ENCODE results near the gene ARSK. TPM values are rescaled to one million over a fixed set of nuclear protein-coding genes. Genes with fewer than 3 reads are reported as not detected.

Gene ARSK
- total and polyA plus RNA-seq, 10 of the 15 experiments (the other 5 are each of a cell fraction or from before 2014, with no cell fraction given) = 1.6 to 9.5 (median 5.8) TPM

DNA sequence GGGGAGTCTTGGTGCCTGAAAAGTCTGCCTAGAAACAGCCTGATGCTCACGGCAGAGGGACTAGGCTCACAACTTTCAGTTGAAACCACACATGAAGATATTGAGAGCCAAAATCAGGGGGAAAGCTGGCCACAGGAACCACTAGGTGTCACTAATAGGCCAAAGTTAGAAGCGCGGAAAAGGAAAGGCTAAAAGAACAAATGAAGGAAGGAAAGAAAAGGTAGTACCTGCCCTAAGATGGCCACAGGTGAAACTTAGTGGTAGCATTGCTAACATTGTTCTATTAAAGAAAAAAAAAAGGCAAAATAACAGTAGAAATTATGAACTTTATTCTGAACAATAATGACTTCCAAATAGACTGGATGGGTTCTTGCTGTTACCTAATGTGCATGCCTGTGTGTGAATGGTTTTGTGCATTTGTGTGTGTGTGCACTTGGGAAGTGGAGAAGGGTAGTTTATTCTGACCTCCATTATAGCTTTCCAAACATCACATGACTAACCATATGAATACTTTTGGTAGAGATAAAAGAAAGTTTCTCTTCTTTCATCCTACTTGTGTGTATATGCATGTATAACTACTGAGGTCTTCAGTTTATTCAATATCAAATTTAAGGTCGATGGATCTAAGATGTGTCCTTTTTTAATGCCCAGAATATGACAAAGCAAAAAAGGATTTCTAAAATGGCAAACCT is 89.6 kb downstream of the ARSK start (continued):
- TF ChIP-seq, protein P1, sequence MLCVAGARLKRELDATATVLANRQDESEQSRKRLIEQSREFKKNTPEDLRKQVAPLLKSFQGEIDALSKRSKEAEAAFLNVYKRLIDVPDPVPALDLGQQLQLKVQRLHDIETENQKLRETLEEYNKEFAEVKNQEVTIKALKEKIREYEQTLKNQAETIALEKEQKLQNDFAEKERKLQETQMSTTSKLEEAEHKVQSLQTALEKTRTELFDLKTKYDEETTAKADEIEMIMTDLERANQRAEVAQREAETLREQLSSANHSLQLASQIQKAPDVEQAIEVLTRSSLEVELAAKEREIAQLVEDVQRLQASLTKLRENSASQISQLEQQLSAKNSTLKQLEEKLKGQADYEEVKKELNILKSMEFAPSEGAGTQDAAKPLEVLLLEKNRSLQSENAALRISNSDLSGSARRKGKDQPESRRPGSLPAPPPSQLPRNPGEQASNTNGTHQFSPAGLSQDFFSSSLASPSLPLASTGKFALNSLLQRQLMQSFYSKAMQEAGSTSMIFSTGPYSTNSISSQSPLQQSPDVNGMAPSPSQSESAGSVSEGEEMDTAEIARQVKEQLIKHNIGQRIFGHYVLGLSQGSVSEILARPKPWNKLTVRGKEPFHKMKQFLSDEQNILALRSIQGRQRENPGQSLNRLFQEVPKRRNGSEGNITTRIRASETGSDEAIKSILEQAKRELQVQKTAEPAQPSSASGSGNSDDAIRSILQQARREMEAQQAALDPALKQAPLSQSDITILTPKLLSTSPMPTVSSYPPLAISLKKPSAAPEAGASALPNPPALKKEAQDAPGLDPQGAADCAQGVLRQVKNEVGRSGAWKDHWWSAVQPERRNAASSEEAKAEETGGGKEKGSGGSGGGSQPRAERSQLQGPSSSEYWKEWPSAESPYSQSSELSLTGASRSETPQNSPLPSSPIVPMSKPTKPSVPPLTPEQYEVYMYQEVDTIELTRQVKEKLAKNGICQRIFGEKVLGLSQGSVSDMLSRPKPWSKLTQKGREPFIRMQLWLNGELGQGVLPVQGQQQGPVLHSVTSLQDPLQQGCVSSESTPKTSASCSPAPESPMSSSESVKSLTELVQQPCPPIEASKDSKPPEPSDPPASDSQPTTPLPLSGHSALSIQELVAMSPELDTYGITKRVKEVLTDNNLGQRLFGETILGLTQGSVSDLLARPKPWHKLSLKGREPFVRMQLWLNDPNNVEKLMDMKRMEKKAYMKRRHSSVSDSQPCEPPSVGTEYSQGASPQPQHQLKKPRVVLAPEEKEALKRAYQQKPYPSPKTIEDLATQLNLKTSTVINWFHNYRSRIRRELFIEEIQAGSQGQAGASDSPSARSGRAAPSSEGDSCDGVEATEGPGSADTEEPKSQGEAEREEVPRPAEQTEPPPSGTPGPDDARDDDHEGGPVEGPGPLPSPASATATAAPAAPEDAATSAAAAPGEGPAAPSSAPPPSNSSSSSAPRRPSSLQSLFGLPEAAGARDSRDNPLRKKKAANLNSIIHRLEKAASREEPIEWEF (IDR thresholded peaks at IDR 0.05; ENCODE audit: insufficient replicate concordance, low read depth, low read length) = no peak
- TF ChIP-seq ZNF384 (IDR thresholded peaks at IDR 0.05; ENCODE audit: borderline replicate concordance, low read depth, low read length) (no peak), POU2F2 (IDR thresholded peaks at IDR 0.05; ENCODE audit: borderline replicate concordance, low read depth, low read length) (0 out of 3 replicates have a peak, but pooled peaks have one; percentile 36), SMARCA5 (IDR thresholded peaks at IDR 0.05) (peak; percentile 60; the same call in 1 of the 2 replicates), RAD21 (IDR thresholded peaks at IDR 0.05; ENCODE audit: insufficient read depth, low read depth, low read length) (peak; percentile 87), STAT3 (IDR thresholded peaks at IDR 0.05; ENCODE audit: low read depth, low read length) (no peak)
- TF ChIP-seq, protein P2, sequence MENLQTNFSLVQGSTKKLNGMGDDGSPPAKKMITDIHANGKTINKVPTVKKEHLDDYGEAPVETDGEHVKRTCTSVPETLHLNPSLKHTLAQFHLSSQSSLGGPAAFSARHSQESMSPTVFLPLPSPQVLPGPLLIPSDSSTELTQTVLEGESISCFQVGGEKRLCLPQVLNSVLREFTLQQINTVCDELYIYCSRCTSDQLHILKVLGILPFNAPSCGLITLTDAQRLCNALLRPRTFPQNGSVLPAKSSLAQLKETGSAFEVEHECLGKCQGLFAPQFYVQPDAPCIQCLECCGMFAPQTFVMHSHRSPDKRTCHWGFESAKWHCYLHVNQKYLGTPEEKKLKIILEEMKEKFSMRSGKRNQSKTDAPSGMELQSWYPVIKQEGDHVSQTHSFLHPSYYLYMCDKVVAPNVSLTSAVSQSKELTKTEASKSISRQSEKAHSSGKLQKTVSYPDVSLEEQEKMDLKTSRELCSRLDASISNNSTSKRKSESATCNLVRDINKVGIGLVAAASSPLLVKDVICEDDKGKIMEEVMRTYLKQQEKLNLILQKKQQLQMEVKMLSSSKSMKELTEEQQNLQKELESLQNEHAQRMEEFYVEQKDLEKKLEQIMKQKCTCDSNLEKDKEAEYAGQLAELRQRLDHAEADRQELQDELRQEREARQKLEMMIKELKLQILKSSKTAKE (IDR thresholded peaks at IDR 0.05; ENCODE audit: low read depth, poor library complexity, severe bottlenecking) = peak; percentile 70
- TF ChIP-seq, protein P3, sequence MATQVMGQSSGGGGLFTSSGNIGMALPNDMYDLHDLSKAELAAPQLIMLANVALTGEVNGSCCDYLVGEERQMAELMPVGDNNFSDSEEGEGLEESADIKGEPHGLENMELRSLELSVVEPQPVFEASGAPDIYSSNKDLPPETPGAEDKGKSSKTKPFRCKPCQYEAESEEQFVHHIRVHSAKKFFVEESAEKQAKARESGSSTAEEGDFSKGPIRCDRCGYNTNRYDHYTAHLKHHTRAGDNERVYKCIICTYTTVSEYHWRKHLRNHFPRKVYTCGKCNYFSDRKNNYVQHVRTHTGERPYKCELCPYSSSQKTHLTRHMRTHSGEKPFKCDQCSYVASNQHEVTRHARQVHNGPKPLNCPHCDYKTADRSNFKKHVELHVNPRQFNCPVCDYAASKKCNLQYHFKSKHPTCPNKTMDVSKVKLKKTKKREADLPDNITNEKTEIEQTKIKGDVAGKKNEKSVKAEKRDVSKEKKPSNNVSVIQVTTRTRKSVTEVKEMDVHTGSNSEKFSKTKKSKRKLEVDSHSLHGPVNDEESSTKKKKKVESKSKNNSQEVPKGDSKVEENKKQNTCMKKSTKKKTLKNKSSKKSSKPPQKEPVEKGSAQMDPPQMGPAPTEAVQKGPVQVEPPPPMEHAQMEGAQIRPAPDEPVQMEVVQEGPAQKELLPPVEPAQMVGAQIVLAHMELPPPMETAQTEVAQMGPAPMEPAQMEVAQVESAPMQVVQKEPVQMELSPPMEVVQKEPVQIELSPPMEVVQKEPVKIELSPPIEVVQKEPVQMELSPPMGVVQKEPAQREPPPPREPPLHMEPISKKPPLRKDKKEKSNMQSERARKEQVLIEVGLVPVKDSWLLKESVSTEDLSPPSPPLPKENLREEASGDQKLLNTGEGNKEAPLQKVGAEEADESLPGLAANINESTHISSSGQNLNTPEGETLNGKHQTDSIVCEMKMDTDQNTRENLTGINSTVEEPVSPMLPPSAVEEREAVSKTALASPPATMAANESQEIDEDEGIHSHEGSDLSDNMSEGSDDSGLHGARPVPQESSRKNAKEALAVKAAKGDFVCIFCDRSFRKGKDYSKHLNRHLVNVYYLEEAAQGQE (IDR thresholded peaks at IDR 0.05; ENCODE audit: low read depth, low read length) = no peak
- TF ChIP-seq, protein P4, sequence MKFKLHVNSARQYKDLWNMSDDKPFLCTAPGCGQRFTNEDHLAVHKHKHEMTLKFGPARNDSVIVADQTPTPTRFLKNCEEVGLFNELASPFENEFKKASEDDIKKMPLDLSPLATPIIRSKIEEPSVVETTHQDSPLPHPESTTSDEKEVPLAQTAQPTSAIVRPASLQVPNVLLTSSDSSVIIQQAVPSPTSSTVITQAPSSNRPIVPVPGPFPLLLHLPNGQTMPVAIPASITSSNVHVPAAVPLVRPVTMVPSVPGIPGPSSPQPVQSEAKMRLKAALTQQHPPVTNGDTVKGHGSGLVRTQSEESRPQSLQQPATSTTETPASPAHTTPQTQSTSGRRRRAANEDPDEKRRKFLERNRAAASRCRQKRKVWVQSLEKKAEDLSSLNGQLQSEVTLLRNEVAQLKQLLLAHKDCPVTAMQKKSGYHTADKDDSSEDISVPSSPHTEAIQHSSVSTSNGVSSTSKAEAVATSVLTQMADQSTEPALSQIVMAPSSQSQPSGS (IDR thresholded peaks at IDR 0.05; ENCODE audit: low read length) = no peak
- TF ChIP-seq, protein P5, sequence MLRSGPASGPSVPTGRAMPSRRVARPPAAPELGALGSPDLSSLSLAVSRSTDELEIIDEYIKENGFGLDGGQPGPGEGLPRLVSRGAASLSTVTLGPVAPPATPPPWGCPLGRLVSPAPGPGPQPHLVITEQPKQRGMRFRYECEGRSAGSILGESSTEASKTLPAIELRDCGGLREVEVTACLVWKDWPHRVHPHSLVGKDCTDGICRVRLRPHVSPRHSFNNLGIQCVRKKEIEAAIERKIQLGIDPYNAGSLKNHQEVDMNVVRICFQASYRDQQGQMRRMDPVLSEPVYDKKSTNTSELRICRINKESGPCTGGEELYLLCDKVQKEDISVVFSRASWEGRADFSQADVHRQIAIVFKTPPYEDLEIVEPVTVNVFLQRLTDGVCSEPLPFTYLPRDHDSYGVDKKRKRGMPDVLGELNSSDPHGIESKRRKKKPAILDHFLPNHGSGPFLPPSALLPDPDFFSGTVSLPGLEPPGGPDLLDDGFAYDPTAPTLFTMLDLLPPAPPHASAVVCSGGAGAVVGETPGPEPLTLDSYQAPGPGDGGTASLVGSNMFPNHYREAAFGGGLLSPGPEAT (IDR thresholded peaks at IDR 0.05; ENCODE audit: low read depth) = peak; percentile 48; the same call in 1 of the 2 replicates
- TF ChIP-seq, protein P6, sequence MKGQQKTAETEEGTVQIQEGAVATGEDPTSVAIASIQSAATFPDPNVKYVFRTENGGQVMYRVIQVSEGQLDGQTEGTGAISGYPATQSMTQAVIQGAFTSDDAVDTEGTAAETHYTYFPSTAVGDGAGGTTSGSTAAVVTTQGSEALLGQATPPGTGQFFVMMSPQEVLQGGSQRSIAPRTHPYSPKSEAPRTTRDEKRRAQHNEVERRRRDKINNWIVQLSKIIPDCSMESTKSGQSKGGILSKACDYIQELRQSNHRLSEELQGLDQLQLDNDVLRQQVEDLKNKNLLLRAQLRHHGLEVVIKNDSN (IDR thresholded peaks at IDR 0.05; ENCODE audit: borderline replicate concordance, extremely low read length, insufficient read depth, low read depth, low read length) = no peak

Data from GM12878 (cell line).